ENCODE data around the gene SETDB2.

DNA sequence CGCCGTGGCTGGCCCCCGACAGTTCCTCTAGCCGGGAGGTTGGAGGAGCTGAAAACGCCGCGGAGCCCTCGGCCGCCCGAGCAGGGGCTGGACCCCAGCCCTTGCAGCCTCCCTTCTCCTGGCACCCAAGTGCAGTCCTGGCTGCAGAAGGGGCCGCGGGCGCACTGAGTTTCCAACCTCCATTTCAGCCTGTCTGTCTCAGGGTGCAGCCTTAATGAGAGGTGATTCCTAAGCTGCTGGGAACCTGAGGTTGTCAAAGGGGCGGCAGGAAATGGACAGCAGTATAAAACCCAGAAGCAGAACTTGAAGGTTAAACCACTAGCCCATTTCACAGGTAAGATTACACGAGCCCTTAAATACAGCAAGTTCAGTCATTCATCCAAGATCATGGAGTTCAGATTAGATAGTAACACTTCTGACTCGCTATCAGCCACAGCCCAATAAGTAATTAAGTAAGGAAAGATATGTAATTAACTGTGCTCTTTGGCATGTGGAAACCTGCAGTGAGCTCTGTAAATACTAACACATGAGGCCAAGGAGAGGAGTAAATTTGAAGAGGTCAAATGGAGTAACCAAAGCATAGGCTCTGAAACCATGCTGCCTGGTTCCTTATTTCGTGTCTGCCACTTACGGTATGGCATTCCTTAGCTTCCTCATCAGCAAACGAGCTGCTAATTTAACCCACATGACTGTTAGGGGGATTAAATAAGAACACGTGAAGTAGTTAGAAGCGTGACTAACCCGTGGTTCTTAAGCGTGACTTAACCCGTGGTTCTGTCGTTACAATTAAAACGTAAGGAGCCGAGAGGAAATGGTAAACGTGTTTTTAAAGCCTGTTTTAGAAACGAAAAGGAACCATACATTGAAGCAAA is 686 bp downstream of the SETDB2 start:
- TF ChIP-seq, protein P1, sequence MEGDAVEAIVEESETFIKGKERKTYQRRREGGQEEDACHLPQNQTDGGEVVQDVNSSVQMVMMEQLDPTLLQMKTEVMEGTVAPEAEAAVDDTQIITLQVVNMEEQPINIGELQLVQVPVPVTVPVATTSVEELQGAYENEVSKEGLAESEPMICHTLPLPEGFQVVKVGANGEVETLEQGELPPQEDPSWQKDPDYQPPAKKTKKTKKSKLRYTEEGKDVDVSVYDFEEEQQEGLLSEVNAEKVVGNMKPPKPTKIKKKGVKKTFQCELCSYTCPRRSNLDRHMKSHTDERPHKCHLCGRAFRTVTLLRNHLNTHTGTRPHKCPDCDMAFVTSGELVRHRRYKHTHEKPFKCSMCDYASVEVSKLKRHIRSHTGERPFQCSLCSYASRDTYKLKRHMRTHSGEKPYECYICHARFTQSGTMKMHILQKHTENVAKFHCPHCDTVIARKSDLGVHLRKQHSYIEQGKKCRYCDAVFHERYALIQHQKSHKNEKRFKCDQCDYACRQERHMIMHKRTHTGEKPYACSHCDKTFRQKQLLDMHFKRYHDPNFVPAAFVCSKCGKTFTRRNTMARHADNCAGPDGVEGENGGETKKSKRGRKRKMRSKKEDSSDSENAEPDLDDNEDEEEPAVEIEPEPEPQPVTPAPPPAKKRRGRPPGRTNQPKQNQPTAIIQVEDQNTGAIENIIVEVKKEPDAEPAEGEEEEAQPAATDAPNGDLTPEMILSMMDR (IDR thresholded peaks at IDR 0.05), result no peak
- TF ChIP-seq POLR2A (IDR thresholded peaks at IDR 0.05) (no peak), POLR2AphosphoS5 (IDR thresholded peaks at IDR 0.05) (peak; percentile 75)
